Measurements from ENCODE around the gene LRFN3. TPM values are rescaled to one million over a fixed set of nuclear protein-coding genes. Genes with fewer than 3 reads are reported as not detected.

Gene LRFN3
- total RNA-seq, 1 experiment from 2014 or later: 3.7 TPM

- Histone ChIP-seq H3K4me2 (ENCODE audit: low read depth, low read length, poor library complexity, severe bottlenecking) (no peak overlapping the region), H3K79me2 (ENCODE audit: low read length) (peaks cover 21% of the 10 kb centered on the region), H3K9ac (ENCODE audit: low read length) (no peak overlapping the region), H2AFZ (ENCODE audit: low read length) (no peak overlapping the region), H3K4me3 (ENCODE audit: low read length) (no peak overlapping the region), H3K36me3 (ENCODE audit: insufficient read depth, low read length) (peaks cover 5% of the 10 kb centered on the region; the same call in 1 of the 2 replicates), H4K20me1 (ENCODE audit: insufficient read depth, low read depth, low read length) (no peaks in the 10 kb centered on the region), H3K4me1 (ENCODE audit: low read length) (peaks cover 19% of the 10 kb centered on the region), H3K9me2 (replicated peaks; ENCODE audit: insufficient read depth, low read length) (no peaks in the 10 kb centered on the region), H3K27me3 (ENCODE audit: low read length) (no peaks in the 10 kb centered on the region), H3K9me3 (ENCODE audit: low read length) (no peaks in the 10 kb centered on the region), H3K27ac (ENCODE audit: low read length) (no peak overlapping the region)
- DNase-seq: peak; percentile 34
Observed at GRCh38 chr19:35895911-35896642, 40.1 kb upstream of the LRFN3 start.

GRCh38 chr19:35896643-35897040 lies 39.5 kb upstream of the LRFN3 start:
- Histone ChIP-seq H3K9ac (ENCODE audit: low read length) (no peak overlapping the region), H3K36me3 (ENCODE audit: insufficient read depth, low read length) (0 out of 2 replicates have a peak, but pooled peaks cover 4% of the 10 kb centered on the region), H3K9me2 (replicated peaks; ENCODE audit: insufficient read depth, low read length) (no peaks in the 10 kb centered on the region), H3K27me3 (ENCODE audit: low read length) (no peaks in the 10 kb centered on the region), H3K4me1 (ENCODE audit: low read length) (peaks cover 24% of the 10 kb centered on the region), H2AFZ (ENCODE audit: low read length) (no peak overlapping the region), H4K20me1 (ENCODE audit: insufficient read depth, low read depth, low read length) (no peaks in the 10 kb centered on the region), H3K9me3 (ENCODE audit: low read length) (no peaks in the 10 kb centered on the region), H3K4me3 (ENCODE audit: low read length) (no peak overlapping the region), H3K79me2 (ENCODE audit: low read length) (peaks cover 21% of the 10 kb centered on the region), H3K4me2 (ENCODE audit: low read depth, low read length, poor library complexity, severe bottlenecking) (no peak overlapping the region), H3K27ac (ENCODE audit: low read length) (no peak overlapping the region)
- DNase-seq: peak; percentile 24

GRCh38 chr19:35897706-35898451 lies 38.3 kb upstream of the LRFN3 start:
- Histone ChIP-seq H3K79me2 (ENCODE audit: low read length) (peaks cover 21% of the 10 kb centered on the region), H3K9ac (ENCODE audit: low read length) (peak overlapping the region; percentile 99), H3K36me3 (ENCODE audit: insufficient read depth, low read length) (0 out of 2 replicates have a peak, but pooled peaks cover 4% of the 10 kb centered on the region), H3K27ac (ENCODE audit: low read length) (peak overlapping the region; percentile 59; the same call in 1 of the 2 replicates), H3K4me2 (ENCODE audit: low read depth, low read length, poor library complexity, severe bottlenecking) (peak overlapping the region; percentile 100), H3K27me3 (ENCODE audit: low read length) (no peaks in the 10 kb centered on the region), H3K9me2 (replicated peaks; ENCODE audit: insufficient read depth, low read length) (no peaks in the 10 kb centered on the region), H2AFZ (ENCODE audit: low read length) (no peak overlapping the region; the same call in 1 of the 2 replicates), H3K4me1 (ENCODE audit: low read length) (peaks cover 37% of the 10 kb centered on the region), H3K9me3 (ENCODE audit: low read length) (no peaks in the 10 kb centered on the region), H3K4me3 (ENCODE audit: low read length) (peak overlapping the region; percentile 94), H4K20me1 (ENCODE audit: insufficient read depth, low read depth, low read length) (no peaks in the 10 kb centered on the region)
- no peak for DNase-seq

GRCh38 chr19:35898499-35898809 lies 37.7 kb upstream of the LRFN3 start:
- H2AFZ ChIP-seq (ENCODE audit: low read length): peak overlapping the region; percentile 81
- 0 out of 2 replicates have a peak, but pooled peaks cover 4% of the 10 kb centered on the region for H3K36me3 ChIP-seq (ENCODE audit: insufficient read depth, low read length)
- no peak for DNase-seq
- H3K9me3 ChIP-seq (ENCODE audit: low read length): no peaks in the 10 kb centered on the region
- peak overlapping the region; percentile 59 for H3K27ac ChIP-seq (ENCODE audit: low read length)
- peak overlapping the region; percentile 94 for H3K4me3 ChIP-seq (ENCODE audit: low read length)
- peak overlapping the region; percentile 99 for H3K9ac ChIP-seq (ENCODE audit: low read length)
- H3K4me1 ChIP-seq (ENCODE audit: low read length): peaks cover 43% of the 10 kb centered on the region
- H3K9me2 ChIP-seq (replicated peaks; ENCODE audit: insufficient read depth, low read length): no peaks in the 10 kb centered on the region
- no peaks in the 10 kb centered on the region for H3K27me3 ChIP-seq (ENCODE audit: low read length)
- H4K20me1 ChIP-seq (ENCODE audit: insufficient read depth, low read depth, low read length): no peaks in the 10 kb centered on the region
- peaks cover 21% of the 10 kb centered on the region for H3K79me2 ChIP-seq (ENCODE audit: low read length)
- peak overlapping the region; percentile 100 for H3K4me2 ChIP-seq (ENCODE audit: low read depth, low read length, poor library complexity, severe bottlenecking)

- peak; percentile 95 for DNase-seq
- H3K79me2 ChIP-seq (ENCODE audit: low read length): peaks cover 21% of the 10 kb centered on the region
- peak overlapping the region; percentile 100 for H3K4me2 ChIP-seq (ENCODE audit: low read depth, low read length, poor library complexity, severe bottlenecking)
- peak overlapping the region; percentile 94 for H3K4me3 ChIP-seq (ENCODE audit: low read length)
- no peaks in the 10 kb centered on the region for H3K27me3 ChIP-seq (ENCODE audit: low read length)
- no peaks in the 10 kb centered on the region for H3K9me2 ChIP-seq (replicated peaks; ENCODE audit: insufficient read depth, low read length)
- H2AFZ ChIP-seq (ENCODE audit: low read length): peak overlapping the region; percentile 54; the same call in 1 of the 2 replicates
- H3K4me1 ChIP-seq (ENCODE audit: low read length): peaks cover 48% of the 10 kb centered on the region
- H3K9me3 ChIP-seq (ENCODE audit: low read length): no peaks in the 10 kb centered on the region
- peak overlapping the region; percentile 77 for H3K27ac ChIP-seq (ENCODE audit: low read length)
- H3K36me3 ChIP-seq (ENCODE audit: insufficient read depth, low read length): 0 out of 2 replicates have a peak, but pooled peaks cover 4% of the 10 kb centered on the region
- H3K9ac ChIP-seq (ENCODE audit: low read length): peak overlapping the region; percentile 99
- H4K20me1 ChIP-seq (ENCODE audit: insufficient read depth, low read depth, low read length): no peaks in the 10 kb centered on the region
Observed at GRCh38 chr19:35899547-35900214, 36.5 kb upstream of the LRFN3 start.

GRCh38 chr19:35901055-35901644 lies 35.0 kb upstream of the LRFN3 start:
- H2AFZ ChIP-seq (ENCODE audit: low read length): no peak overlapping the region
- H3K4me2 ChIP-seq (ENCODE audit: low read depth, low read length, poor library complexity, severe bottlenecking): peak overlapping the region; percentile 100
- no peak overlapping the region for H3K27ac ChIP-seq (ENCODE audit: low read length)
- H3K79me2 ChIP-seq (ENCODE audit: low read length): peaks cover 21% of the 10 kb centered on the region
- no peak for DNase-seq
- H3K4me3 ChIP-seq (ENCODE audit: low read length): no peak overlapping the region
- H4K20me1 ChIP-seq (ENCODE audit: insufficient read depth, low read depth, low read length): no peaks in the 10 kb centered on the region
- H3K9me2 ChIP-seq (replicated peaks; ENCODE audit: insufficient read depth, low read length): no peaks in the 10 kb centered on the region
- peaks cover 48% of the 10 kb centered on the region for H3K4me1 ChIP-seq (ENCODE audit: low read length)
- 0 out of 2 replicates have a peak overlapping the region, but pooled peaks have one; percentile 23 for H3K9ac ChIP-seq (ENCODE audit: low read length)
- no peaks in the 10 kb centered on the region for H3K9me3 ChIP-seq (ENCODE audit: low read length)
- H3K27me3 ChIP-seq (ENCODE audit: low read length): no peaks in the 10 kb centered on the region
- 0 out of 2 replicates have a peak, but pooled peaks cover 4% of the 10 kb centered on the region for H3K36me3 ChIP-seq (ENCODE audit: insufficient read depth, low read length)

- no peaks in the 10 kb centered on the region for H3K27me3 ChIP-seq (ENCODE audit: low read length)
- H3K9ac ChIP-seq (ENCODE audit: low read length): peak within 1 kb of the TSS; percentile 77
- H2AFZ ChIP-seq (ENCODE audit: low read length): peak within 1 kb of the TSS; percentile 55; the same call in 1 of the 2 replicates
Observed at GRCh38 chr19:35901854-35902661, 34.1 kb upstream of the LRFN3 start, which contains the start of gene HCST. Gene HCST (plus strand): TSS chr19:35902529. CDS start chr19:35902594, 65 bp downstream.

More at GRCh38 chr19:35901854-35902661, 34.1 kb upstream of the LRFN3 start, which contains the start of gene HCST:
- peak; percentile 64 for DNase-seq
- Histone ChIP-seq H3K4me2 (ENCODE audit: low read depth, low read length, poor library complexity, severe bottlenecking) (peak within 1 kb of the TSS; percentile 69), H3K27ac (ENCODE audit: low read length) (no peak within 1 kb of the TSS), H3K9me2 (replicated peaks; ENCODE audit: insufficient read depth, low read length) (no peaks in the 10 kb centered on the region), H3K4me3 (ENCODE audit: low read length) (peak within 1 kb of the TSS; percentile 76), H4K20me1 (ENCODE audit: insufficient read depth, low read depth, low read length) (no peaks in the 10 kb centered on the region), H3K4me1 (ENCODE audit: low read length) (peaks cover 48% of the 10 kb centered on the region), H3K9me3 (ENCODE audit: low read length) (no peaks in the 10 kb centered on the region), H3K79me2 (ENCODE audit: low read length) (peaks cover 21% of the 10 kb centered on the region), H3K36me3 (ENCODE audit: insufficient read depth, low read length) (0 out of 2 replicates have a peak, but pooled peaks cover under 1% of the 10 kb centered on the region)
